ENCODE results near the gene VAT1L.

DNA sequence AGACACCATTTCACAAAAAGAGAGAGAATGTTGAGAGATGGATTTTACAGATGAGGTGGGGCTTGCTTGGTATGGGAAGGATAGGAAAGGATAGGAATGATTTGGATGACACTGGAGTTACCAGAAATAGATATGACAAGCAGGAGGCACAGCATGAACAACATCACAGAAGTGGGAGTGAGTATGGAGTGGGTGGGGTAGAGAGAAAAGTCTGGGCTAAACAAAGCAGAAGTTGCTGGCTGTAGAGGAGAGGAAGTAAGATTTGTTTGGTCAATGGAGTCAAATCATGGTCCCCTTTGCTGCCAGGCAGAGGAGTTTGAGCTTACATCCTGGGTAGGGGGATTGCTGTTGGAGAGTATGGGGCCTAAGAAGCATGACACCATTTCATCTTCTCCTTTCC is 101.7 kb downstream of the VAT1L start:
- TF ChIP-seq CTCF (IDR thresholded peaks at IDR 0.05) (no peak), ZFX (IDR thresholded peaks at IDR 0.05; ENCODE audit: borderline replicate concordance) (no peak)

Measured in 22Rv1 (cell line).